Neuronal stem cell (in vitro differentiated cells): Measurements from ENCODE around the gene TKTL1.

ENCODE experiments used
- DNase-seq: peaks from one replicate; pipeline ENCODE4 v3.0.0-alpha.2; 2013; ENCODE audit warnings: low spot score
- H2AFZ ChIP-seq: one replicate; pipeline ENCODE4 v1.6.1; 2013; ENCODE audit warnings: mild to moderate bottlenecking, low read length, inconsistent platforms
- H2AK5ac ChIP-seq: 2 replicates; pipeline ENCODE4 v1.6.1; 2013; ENCODE audit warnings: low read depth, mild to moderate bottlenecking, inconsistent platforms, low read length, moderate library complexity, mixed read lengths
- H2BK120ac ChIP-seq: 2 replicates; pipeline ENCODE4 v1.6.1; 2013; ENCODE audit warnings: low read depth, mild to moderate bottlenecking, inconsistent platforms, low read length, moderate library complexity, mixed read lengths
- H2BK12ac ChIP-seq: one replicate; pipeline ENCODE4 v1.6.1; 2013; ENCODE audit warnings: low read length, inconsistent platforms
- H2BK15ac ChIP-seq: 2 replicates; pipeline ENCODE4 v1.6.1; 2013; ENCODE audit warnings: mild to moderate bottlenecking, low read length, inconsistent platforms, mixed read lengths
- H2BK5ac ChIP-seq: one replicate; pipeline ENCODE4 v1.6.1; 2013; ENCODE audit warnings: inconsistent platforms, mild to moderate bottlenecking, low read length, moderate library complexity
- H3K14ac ChIP-seq: one replicate; pipeline ENCODE4 v1.6.1; 2013; ENCODE audit warnings: low read length, inconsistent platforms
- H3K18ac ChIP-seq: 2 replicates; pipeline ENCODE4 v1.6.1; 2013; ENCODE audit warnings: low read length, inconsistent platforms
- H3K23ac ChIP-seq: 2 replicates; pipeline ENCODE4 v1.6.1; 2013; ENCODE audit warnings: low read depth, mild to moderate bottlenecking, mixed read lengths, low read length, inconsistent platforms; ENCODE audit not compliant: poor library complexity
- H3K27ac ChIP-seq: replicated peaks from 3 replicates; pipeline ENCODE4 v1.5.1; 2013; ENCODE audit warnings: low read length, inconsistent platforms
- H3K27me3 ChIP-seq, 3 experiments: 2 replicates each; pipeline ENCODE4 v1.6.1; 2013; ENCODE audit warnings: low read length in 3 of 3, mild to moderate bottlenecking in 2 of 3, inconsistent platforms in 1 of 3, low read depth in 1 of 3, mixed read lengths in 1 of 3, moderate library complexity in 1 of 3; ENCODE audit not compliant: control insufficient read depth in 3 of 3, insufficient read depth in 3 of 3
- H3K36me3 ChIP-seq, 2 donors: replicated peaks in 1 of 2; 2 replicates each; pipeline ENCODE4 v1.6.1; 2013; ENCODE audit warnings: low read length in 2 of 2; ENCODE audit not compliant: control insufficient read depth in 2 of 2, insufficient read depth in 2 of 2
- H3K4ac ChIP-seq: 2 replicates; pipeline ENCODE4 v1.6.1; 2013; ENCODE audit warnings: inconsistent platforms, mild to moderate bottlenecking, low read length, moderate library complexity
- H3K4me1 ChIP-seq, 2 donors: 1 replicate in 1 of 2; 2 replicates in 1 of 2; pipeline ENCODE4 v1.6.1; 2013; ENCODE audit warnings: low read length in 2 of 2, low read depth in 1 of 2; ENCODE audit not compliant: control insufficient read depth in 2 of 2, insufficient read depth in 1 of 2
- H3K4me2 ChIP-seq: one replicate; pipeline ENCODE4 v1.6.1; 2013; ENCODE audit warnings: mild to moderate bottlenecking, low read length, inconsistent platforms; ENCODE audit not compliant: insufficient read depth, poor library complexity, severe bottlenecking
- H3K4me3 ChIP-seq, 2 donors: 2 replicates each; pipeline ENCODE4 v1.5.1; 2013; ENCODE audit warnings: low read length in 2 of 2, mild to moderate bottlenecking in 2 of 2, inconsistent platforms in 1 of 2, moderate library complexity in 1 of 2
- H3K79me1 ChIP-seq: one replicate; pipeline ENCODE4 v1.6.1; 2013; ENCODE audit warnings: low read depth, mild to moderate bottlenecking, inconsistent platforms, low read length, moderate library complexity
- H3K9ac ChIP-seq: one replicate; pipeline ENCODE4 v1.6.1; 2013; ENCODE audit warnings: mild to moderate bottlenecking, low read depth, low read length, inconsistent platforms; ENCODE audit not compliant: poor library complexity
- H3K9me3 ChIP-seq, 2 donors: replicated peaks in 1 of 2; 2 replicates each; pipeline versions ENCODE3 to v1.6.1; 2013; ENCODE audit warnings: low read length in 2 of 2, mild to moderate bottlenecking in 2 of 2, inconsistent platforms in 1 of 2, low read depth in 1 of 2, mixed read lengths in 1 of 2, moderate library complexity in 1 of 2; ENCODE audit not compliant: control insufficient read depth in 2 of 2, insufficient read depth in 1 of 2
- H4K8ac ChIP-seq: one replicate; pipeline ENCODE4 v1.6.1; 2013; ENCODE audit warnings: low read depth, mild to moderate bottlenecking, inconsistent platforms, low read length, moderate library complexity
- H4K91ac ChIP-seq: one replicate; pipeline ENCODE4 v1.6.1; 2013; ENCODE audit warnings: low read length, low read depth, mild to moderate bottlenecking, inconsistent platforms; ENCODE audit not compliant: poor library complexity
- WGBS, 2 donors: extraction: QIAGEN DNeasy Blood & Tissue Kit; methylation state at CpG; one replicate each; pipeline ENCODE4 v1.1.7; 2013; ENCODE audit warnings: missing lambda C conversion rate in 2 of 2, mixed read lengths in 1 of 2; ENCODE audit not compliant: insufficient read length in 2 of 2, insufficient replicate concordance in 1 of 2; ENCODE audit errors: extremely low coverage in 2 of 2; 5-methylcytosine and 5-hydroxymethylcytosine counted together

The TKTL1 gene

DNA sequence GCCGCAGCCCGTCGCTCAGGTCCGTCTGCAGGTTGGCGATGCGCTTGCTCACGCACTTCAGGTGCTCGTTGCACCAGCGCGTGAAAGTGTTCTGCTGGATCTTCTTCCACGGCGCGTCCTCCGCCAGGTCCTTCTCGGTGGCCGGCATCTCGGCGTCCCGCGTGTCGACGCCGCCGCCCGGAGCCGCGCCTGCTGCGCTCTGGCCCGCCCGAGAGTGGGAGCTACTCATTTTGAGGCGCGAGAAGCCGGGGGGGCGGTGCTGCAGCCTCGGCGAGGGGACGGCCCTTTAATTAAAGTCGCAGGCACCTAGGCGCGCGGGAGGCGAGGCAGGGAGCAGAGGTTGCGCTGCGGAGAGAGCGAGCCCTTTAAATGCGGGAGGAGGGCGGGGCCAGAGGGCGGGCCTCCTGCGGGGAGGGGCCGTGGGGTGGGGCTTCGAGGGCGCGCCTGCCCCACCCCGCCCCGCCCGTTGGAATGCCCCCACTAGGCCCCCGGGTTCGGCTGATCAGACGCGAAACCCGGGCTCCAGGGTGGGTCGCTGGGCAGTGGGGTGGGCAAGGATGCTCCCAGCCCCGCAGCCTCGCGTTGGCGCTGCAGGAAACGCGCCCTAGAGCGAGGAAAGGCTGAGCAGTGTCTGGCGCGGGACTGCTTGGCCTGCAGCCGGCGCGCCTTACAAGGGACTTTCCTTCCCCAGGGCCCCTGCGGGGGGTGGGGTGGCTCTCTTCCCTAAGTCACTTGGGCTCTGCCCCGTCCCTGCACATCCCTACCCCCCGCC, 75.6 kb downstream of the TKTL1 start:
- Histone ChIP-seq H3K27me3 (no peaks in the 10 kb centered on the region), H2AFZ (peak overlapping the region; percentile 74), H2BK15ac (no peak overlapping the region), H2BK120ac (no peak overlapping the region), H3K9ac (peak overlapping the region; percentile 99), H3K27ac (peak overlapping the region; percentile 49), H3K4me2 (peak overlapping the region; percentile 62), H2AK5ac (peak overlapping the region; percentile 90), H3K18ac (peak overlapping the region; percentile 96), H3K4ac (no peak overlapping the region), H3K14ac (no peak overlapping the region), H4K8ac (no peak overlapping the region), H3K4me1 (peaks cover 5 to 15% of the 10 kb centered on the region in 2 donors), H3K79me1 (peaks cover 12% of the 10 kb centered on the region), H3K23ac (peak overlapping the region; percentile 96), H2BK12ac (peak overlapping the region; percentile 84), H3K9me3 (no peaks in the 10 kb centered on the region), H4K91ac (peak overlapping the region; percentile 72), H2BK5ac (peak overlapping the region; percentile 93), H3K36me3 (peaks cover 17 to 34% of the 10 kb centered on the region in 2 donors), H3K4me3 (peak overlapping the region; percentile 100)
- no CpG with 5 or more reads among the region's 77 CpGs for WGBS, 2 donors
- DNase-seq: peak; percentile 86

- no CpG with 5 or more reads among the region's 43 CpGs for WGBS, 2 donors
- no peak for DNase-seq
- Histone ChIP-seq H2BK120ac (no peak overlapping the region), H2BK5ac (peak overlapping the region; percentile 66), H3K27ac (no peak overlapping the region), H3K14ac (peak overlapping the region; percentile 71), H3K4me1 (peaks cover 5 to 15% of the 10 kb centered on the region in 2 donors), H3K23ac (no peak overlapping the region), H2BK12ac (peak overlapping the region; percentile 58), H3K18ac (peak overlapping the region; percentile 93), H2BK15ac (peak overlapping the region; percentile 81), H3K79me1 (peaks cover 8% of the 10 kb centered on the region), H3K4ac (no peak overlapping the region), H2AFZ (peak overlapping the region; percentile 74), H3K36me3 (peaks cover 10 to 28% of the 10 kb centered on the region in 2 donors), H4K91ac (no peak overlapping the region), H3K27me3 (no peaks in the 10 kb centered on the region), H3K9ac (peak overlapping the region; percentile 77), H3K9me3 (no peaks in the 10 kb centered on the region), H4K8ac (no peak overlapping the region), H3K4me2 (peak overlapping the region; percentile 62), H3K4me3 (peak overlapping the region; percentile 51 to 86), H2AK5ac (peak overlapping the region; percentile 90)
Measured at GRCh38 chrX:154371789-154372300, 76.2 kb downstream of the TKTL1 start.

GRCh38 chrX:154372612-154373022, 77.0 kb downstream of the TKTL1 start:
- H3K9me3 ChIP-seq: no peaks in the 10 kb centered on the region
- no peak overlapping the region for H2BK5ac ChIP-seq
- H3K23ac ChIP-seq: no peak overlapping the region
- no peak for DNase-seq
- no peaks in the 10 kb centered on the region for H3K27me3 ChIP-seq
- no peak overlapping the region for H4K91ac ChIP-seq
- H3K9ac ChIP-seq: no peak overlapping the region
- no peak overlapping the region for H3K14ac ChIP-seq
- H3K4ac ChIP-seq: no peak overlapping the region
- peaks cover 3 to 20% of the 10 kb centered on the region in 2 donors for H3K36me3 ChIP-seq
- H3K4me1 ChIP-seq: peaks cover 5 to 15% of the 10 kb centered on the region in 2 donors
- no peak overlapping the region for H3K4me3 ChIP-seq
- no peak overlapping the region for H3K27ac ChIP-seq
- peak overlapping the region; percentile 16 for H2BK15ac ChIP-seq
- no peak overlapping the region for H2BK120ac ChIP-seq
- H2BK12ac ChIP-seq: no peak overlapping the region
- peaks cover 5% of the 10 kb centered on the region for H3K79me1 ChIP-seq
- no peak overlapping the region for H2AK5ac ChIP-seq
- H4K8ac ChIP-seq: no peak overlapping the region
- H2AFZ ChIP-seq: no peak overlapping the region
- H3K18ac ChIP-seq: no peak overlapping the region
- H3K4me2 ChIP-seq: peak overlapping the region; percentile 25
- WGBS, 2 donors: no CpG with 5 or more reads among the region's 5 CpGs
